Adipose tissue (tissue), 3 donors: Measurements from ENCODE around the gene LLGL2. TPM values are rescaled to one million over a fixed set of nuclear protein-coding genes. Genes with fewer than 3 reads are reported as not detected.

ENCODE experiments used
- H3K27ac ChIP-seq: one replicate; pipeline ENCODE4 v1.5.1; 2013; ENCODE audit warnings: low read depth, low read length
- WGBS, 3 donors: extraction: QIAGEN DNeasy Blood & Tissue Kit; methylation state at CpG; one replicate each; pipeline ENCODE4 v1.1.7; 2013; 5-methylcytosine and 5-hydroxymethylcytosine counted together
- polyA plus RNA-seq, 3 donors: library from polyadenylated mRNA; stranded (reverse); fragments of 200-250 nt; gene quantifications; one replicate each; pipeline ENCODE4 v1.2.3, GENCODE V29; 2013
- donor health status: healthy with polysubstance abuse.
- donor health status: Bipolar disorder and iron deficiency.
- donor health status: healthy.

The LLGL2 gene
- polyA plus RNA-seq, 3 donors, result 11.8 to 93.4 (median 20.3) TPM

DNA sequence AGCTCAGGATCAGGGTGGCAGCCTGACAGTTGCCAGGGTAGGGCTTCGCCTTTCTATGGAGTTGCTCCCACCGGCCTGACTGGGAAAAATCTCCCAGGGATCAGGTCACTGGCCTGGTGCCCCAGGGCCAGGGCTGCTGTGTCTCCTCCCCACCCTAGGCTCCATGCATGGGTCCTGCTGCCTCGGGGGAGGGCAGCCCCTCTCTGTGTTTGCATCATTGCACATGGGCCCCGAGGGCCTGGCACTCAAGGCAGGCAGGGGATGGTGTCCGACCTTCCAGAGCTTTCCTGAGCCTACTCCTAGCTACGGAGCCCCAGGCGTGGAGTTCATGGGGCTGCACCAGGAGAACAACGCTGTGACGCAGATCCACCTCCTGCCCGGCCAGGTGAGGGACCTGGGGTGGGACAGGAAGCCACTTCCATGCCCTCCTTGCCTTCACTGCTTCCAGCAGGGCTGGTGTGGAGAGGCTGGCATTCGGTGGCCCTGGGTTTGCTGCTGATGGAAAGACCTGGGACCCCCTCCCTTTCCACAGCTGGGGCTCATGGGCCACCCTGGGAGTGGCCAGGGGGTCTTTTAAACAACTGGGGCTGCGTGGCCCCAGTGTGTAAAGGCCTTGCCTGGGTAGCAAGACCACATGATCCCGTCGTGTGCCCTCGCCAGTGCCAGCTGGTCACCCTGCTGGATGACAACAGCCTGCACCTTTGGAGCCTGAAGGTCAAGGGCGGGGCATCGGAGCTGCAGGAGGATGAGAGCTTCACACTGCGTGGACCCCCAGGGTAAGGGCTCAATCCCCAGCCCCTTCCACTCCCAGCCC, 32.6 kb downstream of the LLGL2 start:
- no peak overlapping the region for H3K27ac ChIP-seq
- 39 to 92% (median 82%) methylated on average over 18 of the region's 18 CpGs for WGBS, 3 donors

DNA sequence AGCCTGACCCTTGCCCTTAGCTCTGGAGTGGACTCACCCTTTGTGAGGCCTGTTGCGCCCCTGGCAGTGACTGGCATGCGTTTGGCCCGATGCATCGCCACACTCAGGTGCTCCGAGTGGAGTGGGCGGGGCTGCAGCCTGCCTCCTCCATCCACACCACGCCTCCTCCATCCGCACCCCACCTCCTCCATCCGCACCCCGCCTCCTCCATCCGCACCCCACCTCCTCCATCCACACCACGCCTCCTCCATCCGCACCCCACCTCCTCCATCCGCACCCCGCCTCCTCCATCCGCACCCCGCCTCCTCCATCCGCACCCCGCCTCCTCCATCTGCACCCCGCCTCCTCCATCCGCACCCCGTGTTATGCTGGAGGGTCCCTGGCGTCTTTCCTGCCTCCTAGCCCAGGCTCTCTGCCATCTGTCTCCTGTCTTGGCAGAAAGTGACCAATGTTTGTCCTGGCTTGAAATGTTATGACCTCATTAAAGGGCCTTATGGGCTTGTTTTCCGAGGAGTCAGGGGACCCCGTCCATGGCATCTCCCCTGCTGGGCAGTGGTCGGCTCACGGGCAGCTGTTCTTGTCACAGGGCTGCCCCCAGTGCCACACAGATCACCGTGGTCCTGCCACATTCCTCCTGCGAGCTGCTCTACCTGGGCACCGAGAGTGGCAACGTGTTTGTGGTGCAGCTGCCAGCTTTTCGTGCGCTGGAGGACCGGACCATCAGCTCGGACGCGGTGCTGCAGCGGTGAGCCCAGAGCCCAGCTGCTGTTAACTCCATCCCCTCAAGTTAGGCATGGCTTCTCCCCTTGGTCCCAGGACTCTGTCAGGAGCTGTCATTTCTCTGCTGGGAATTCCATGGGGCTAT, 33.4 kb downstream of the LLGL2 start:
- no peak overlapping the region for H3K27ac ChIP-seq
- 47 to 92% (median 86%) methylated on average over 31 to 36 of the region's 38 CpGs for WGBS, 3 donors

DNA sequence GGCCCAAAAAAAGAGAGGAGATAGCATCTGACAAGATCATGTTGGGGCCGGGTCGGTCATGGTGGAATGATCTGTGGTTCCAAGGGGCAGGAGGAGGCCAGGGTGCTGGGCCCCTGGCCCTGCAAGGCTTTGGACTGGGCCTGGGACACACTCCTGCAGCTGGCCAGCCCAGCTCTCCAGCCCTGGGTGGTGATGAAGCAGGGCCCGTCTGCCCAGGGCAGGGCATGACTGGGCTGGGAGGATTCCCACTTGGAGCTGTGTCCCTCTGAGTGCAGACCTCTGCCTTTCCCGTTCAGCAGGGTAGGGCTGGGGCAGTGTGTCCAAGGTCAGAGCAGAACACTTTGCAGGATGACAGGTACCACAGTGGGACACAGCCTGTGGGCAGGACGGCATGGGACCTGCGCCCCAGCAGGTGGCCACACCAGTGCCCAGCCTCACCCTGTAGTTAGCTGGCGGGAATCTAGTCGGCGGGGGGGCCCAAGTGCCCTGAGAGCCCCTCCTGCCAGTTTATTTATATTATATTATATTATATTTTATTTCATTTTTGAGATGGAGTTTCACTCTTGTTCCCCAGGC, 34.5 kb downstream of the LLGL2 start:
- no peak overlapping the region for H3K27ac ChIP-seq

DNA sequence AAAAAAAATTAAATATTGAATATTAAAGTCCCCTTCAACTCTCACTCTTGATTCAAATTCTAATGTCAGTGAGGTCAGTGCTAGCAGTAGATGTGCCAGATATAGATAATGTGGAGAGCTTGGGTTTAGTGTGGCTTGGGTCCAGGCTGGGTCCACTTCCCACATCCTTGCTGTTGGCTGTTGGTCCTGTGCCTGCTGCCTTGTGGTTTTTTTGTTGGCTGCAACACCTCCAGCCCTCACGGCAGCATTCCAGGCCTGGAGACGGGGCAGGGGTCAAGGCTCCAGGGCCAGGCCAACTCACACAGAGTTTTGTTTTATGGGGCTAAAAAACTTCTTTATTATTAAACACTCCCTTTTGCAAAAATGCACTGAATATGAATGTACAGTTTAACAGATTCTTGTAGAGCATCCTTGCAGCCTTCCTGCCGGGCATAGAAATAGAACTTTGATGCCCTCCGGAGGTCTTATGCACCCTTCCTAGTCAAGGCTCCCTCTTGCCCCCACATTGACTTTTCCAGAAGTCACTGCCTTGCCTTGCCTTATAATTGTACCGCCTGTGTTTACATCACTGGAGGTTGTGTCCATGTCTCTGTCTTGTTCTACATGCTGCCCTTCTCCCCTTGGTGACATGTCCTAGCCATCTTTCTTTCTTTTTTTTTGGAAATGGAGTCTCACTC, 36.6 kb downstream of the LLGL2 start:
- H3K27ac ChIP-seq, result no peak overlapping the region
- WGBS, 3 donors, result 59 to 72% (median 65%) methylated on average over 5 of the region's 5 CpGs

More for the DNA sequence above, 34.5 kb downstream of the LLGL2 start:
- 58 to 92% (median 89%) methylated on average over 9 of the region's 9 CpGs for WGBS, 3 donors

DNA sequence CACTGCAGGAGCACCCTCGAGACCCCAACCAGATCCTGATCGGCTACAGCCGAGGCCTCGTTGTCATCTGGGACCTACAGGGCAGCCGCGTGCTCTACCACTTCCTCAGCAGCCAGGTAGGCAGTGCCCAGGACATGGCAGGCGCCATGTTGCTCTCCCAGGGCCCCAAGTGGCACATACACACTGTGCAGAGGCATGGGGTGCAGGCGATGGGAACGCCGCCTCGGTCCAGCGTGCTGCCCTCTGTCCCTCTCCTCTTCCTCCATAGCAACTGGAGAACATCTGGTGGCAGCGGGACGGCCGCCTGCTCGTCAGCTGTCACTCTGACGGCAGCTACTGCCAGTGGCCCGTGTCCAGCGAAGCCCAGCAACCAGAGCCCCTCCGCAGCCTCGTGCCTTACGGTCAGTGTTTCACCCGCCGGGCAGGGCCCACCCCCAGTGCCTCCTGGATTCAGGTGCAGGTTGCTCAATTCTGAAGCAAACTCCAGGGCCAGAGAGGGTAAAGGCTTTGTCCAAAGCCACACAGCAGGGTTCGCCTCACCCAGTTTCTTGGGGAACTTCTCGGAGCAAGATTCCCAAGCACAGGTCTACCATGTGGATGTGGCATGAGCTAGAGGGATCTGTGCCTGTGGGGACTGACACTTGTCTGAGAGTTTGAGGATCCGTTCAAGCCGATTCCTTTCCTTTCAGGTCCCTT, 37.7 kb downstream of the LLGL2 start:
- no peak overlapping the region for H3K27ac ChIP-seq
- WGBS, 3 donors, result 90 to 96% (median 94%) methylated on average over 27 to 28 of the region's 28 CpGs

DNA sequence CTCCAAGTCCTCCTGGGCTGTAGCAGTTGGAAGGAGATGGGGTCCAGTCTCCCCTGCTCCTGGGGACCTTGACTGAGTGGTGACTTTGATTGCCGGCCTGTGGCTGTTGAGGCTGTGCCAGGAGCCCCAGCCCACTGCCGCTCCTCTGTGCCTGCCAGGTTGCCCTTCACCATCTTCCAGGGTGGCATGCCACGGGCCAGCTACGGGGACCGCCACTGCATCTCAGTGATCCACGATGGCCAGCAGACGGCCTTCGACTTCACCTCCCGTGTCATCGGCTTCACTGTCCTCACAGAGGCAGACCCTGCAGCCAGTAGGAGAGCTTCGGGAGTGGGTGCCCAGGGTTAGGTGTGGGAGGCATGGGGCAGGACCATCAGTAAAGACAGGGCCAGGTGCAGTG, 38.7 kb downstream of the LLGL2 start:
- WGBS, 3 donors, result 94 to 98% (median 97%) methylated on average over 11 of the region's 11 CpGs
- H3K27ac ChIP-seq, result no peak overlapping the region

DNA sequence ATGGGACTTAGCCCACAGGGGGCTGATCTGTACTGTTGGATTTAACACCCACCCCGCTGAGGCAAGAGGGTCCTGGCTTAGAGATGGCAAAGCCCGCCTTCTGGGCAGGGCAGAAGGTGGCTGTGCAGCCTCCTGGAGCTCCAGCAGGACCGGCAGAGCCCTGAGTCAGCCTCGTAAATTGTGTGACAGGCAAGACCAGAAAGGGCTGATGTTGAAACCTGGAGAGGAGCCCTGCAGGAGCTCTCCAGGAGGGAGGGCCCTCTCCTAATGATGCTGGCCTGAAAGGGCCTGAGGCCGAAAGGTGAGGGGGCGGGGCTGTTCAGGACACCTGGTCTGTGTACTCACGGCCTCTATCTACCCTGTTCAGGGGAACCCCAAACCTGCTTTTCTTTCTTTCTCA, 39.6 kb downstream of the LLGL2 start:
- WGBS, 3 donors, result 78 to 85% (median 79%) methylated on average over 7 of the region's 7 CpGs
- no peak overlapping the region for H3K27ac ChIP-seq

DNA sequence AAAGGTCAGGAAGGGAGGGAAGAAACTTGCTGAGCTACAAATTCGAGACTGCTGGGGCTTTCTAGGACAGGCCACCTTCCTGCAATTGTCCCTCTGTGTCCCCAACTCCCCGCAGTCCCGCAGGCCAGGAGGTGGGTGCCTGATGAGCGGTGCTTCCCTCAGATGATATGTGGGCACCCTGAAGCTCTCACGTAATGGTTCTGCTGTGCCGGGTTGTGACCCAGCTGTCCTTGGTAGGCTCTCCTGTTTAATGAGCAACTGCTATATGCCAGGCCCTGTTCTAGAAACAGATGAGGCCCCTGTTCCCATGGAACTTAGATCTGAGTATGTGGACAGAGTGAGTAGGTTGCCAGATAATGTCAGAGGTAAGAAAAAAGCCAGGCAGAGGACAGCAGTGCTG, 40.1 kb downstream of the LLGL2 start:
- 87 to 92% (median 90%) methylated on average over 6 of the region's 6 CpGs for WGBS, 3 donors
- no peak overlapping the region for H3K27ac ChIP-seq

DNA sequence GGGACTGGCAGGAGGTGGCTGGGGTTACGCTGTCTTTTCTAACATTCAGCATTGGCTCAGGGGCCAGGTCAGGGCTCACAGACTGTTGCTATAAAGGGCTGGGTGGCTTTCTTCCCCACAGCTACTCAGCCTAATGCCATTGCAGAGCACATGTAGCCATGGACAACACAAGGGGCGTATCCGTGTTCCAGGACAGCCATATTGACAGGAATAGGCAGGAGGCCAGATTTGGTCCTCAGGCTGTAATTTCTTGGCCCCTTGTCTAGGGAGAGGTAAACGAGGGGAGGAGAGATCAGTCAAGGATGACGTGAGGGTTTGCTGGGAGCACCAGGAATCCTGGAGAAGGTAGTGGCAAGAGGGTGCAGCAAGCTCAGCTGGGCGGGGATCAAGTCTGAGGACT, 40.9 kb downstream of the LLGL2 start:
- H3K27ac ChIP-seq, result no peak overlapping the region
- 71 to 88% (median 80%) methylated on average over 6 of the region's 6 CpGs for WGBS, 3 donors

DNA sequence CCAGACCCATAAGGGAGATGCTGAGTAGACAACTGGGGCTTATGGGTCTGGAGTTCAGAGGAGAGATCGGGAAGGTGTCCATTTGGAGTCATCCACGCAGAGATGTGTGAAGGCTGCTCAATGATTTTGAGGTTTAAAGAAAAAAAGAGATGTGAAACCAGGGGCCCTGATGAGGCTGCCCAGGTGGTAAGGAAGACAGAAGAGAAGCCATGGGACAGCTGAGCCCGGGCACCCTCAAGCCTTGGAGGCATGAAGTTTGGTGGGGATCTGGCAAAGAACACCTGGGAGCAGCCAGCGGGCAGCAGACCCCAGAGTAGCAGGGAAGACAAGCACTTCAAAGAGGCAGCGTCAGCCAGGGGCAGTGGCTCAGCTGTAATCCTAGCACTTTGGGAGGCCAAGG, 41.3 kb downstream of the LLGL2 start:
- 88 to 91% (median 91%) methylated on average over 5 of the region's 5 CpGs for WGBS, 3 donors
- H3K27ac ChIP-seq, result no peak overlapping the region

DNA sequence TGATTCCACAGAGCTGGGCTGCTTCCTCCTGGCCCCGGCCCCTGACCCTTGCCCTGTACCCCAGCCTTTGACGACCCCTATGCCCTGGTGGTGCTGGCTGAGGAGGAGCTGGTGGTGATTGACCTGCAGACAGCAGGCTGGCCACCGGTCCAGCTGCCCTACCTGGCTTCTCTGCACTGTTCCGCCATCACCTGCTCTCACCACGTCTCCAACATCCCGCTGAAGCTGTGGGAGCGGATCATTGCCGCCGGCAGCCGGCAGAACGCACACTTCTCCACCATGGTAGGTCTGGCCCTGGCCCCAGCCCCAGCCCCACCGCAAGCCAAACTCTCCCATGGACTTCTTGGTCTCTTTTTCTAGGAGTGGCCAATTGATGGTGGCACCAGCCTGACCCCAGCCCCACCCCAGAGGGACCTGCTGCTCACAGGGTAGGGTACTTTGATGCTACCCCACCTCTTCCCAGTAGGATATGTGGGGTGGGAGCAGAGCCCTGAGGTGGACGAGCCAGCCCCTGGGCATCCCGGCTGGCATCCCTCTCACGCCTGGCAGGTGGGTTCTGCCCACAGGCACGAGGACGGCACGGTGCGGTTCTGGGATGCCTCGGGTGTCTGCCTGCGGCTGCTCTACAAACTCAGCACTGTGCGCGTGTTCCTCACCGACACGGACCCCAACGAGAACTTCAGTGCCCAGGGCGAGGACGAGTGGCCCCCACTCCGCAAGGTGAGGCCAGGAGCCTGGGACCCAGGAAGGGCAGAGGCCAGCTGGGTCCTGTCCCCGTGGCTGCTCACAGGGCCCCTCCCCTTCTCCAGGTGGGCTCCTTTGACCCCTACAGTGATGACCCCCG, 43.1 kb downstream of the LLGL2 start:
- H3K27ac ChIP-seq, result no peak overlapping the region
- 90 to 95% (median 94%) methylated on average over 31 of the region's 31 CpGs for WGBS, 3 donors

DNA sequence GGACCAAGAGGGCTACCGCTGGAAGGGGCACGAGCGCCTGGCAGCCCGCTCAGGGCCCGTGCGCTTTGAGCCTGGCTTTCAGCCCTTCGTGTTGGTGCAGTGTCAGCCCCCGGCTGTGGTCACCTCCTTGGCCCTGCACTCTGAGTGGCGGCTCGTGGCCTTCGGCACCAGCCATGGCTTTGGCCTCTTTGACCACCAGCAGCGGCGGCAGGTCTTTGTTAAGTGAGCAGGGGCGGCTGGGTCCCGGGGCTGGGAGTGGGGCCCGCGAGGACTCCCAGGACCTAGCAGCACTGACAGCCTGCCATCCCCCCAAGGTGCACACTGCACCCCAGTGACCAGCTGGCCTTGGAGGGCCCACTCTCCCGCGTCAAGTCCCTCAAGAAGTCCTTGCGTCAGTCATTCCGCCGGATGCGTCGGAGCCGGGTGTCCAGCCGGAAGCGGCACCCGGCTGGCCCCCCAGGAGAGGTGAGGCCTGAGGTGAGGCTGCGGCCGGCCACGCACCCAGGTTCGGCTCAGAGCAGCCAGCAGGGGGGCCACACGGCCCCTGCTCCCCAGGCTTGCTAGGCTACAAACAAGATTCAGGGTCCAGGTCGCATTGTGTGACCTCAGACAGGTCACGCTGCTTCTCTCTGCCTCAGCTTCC, 44.7 kb downstream of the LLGL2 start:
- no peak overlapping the region for H3K27ac ChIP-seq

DNA sequence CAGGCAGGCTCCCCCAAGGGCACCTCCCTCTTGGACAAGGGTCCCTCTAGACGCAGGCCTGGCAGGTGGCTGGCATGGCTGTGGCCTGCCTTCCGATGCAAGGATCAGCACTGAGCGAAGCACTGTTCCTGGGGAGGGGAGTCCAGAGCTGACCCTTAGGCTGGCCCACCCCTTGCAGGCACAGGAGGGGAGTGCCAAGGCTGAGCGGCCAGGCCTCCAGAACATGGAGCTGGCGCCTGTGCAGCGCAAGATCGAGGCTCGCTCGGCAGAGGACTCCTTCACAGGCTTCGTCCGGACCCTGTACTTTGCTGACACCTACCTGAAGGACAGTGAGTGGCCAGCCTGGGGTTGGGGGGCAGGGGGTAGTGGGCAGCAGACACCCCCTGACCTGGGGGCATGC, 45.3 kb downstream of the LLGL2 start:
- no peak overlapping the region for H3K27ac ChIP-seq
- 86 to 92% (median 87%) methylated on average over 11 of the region's 11 CpGs for WGBS, 3 donors

More for the DNA sequence above, 44.7 kb downstream of the LLGL2 start:
- WGBS, 3 donors, result 92 to 95% (median 94%) methylated on average over 35 of the region's 35 CpGs

DNA sequence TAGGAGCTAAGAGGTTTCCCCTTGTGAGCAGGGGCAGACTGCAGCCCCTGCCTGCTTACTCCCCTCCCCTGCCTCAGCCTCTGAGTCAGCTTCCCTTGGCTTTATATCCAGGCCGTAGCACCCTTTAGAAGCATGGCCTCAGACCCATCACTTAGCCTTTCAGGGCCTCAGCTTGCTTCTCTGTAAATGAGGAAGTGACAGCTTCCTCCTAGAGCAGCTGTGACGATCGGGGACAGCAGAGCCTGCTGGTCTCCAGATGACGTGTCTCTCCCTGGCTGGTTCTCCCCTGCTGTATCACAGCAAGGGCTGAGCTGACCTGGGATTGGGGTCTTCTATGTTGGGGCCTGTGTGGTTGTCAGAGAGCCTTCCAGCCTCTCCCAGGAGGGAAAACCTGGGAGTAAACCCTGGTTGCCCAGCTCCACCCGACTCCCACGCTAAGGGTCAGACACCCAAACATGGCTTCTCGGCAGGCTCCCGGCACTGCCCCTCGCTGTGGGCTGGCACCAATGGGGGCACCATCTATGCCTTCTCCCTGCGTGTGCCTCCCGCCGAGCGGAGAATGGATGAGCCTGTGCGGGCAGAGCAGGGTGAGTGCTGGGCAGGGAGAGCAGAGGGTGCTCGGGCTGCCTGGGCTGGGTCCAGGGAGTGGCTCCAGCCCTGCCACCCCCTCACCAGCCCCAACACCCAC, 45.8 kb downstream of the LLGL2 start:
- WGBS, 3 donors, result 74 to 92% (median 81%) methylated on average over 15 of the region's 15 CpGs
- no peak overlapping the region for H3K27ac ChIP-seq

DNA sequence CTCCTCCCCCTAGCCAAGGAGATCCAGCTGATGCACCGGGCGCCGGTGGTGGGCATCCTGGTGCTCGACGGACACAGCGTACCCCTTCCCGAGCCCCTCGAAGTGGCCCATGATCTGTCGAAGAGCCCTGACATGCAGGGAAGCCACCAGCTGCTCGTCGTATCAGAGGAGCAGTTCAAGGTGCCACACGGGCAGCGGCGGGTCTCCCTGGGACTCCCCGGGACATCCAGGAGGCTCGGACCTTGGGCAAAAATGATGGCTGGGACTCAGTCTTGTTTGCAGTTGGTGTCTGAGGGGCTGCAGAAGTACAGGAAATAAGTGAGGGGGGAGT, 46.4 kb downstream of the LLGL2 start:
- H3K27ac ChIP-seq, result no peak overlapping the region
- 83 to 94% (median 94%) methylated on average over 14 to 16 of the region's 16 CpGs for WGBS, 3 donors

DNA sequence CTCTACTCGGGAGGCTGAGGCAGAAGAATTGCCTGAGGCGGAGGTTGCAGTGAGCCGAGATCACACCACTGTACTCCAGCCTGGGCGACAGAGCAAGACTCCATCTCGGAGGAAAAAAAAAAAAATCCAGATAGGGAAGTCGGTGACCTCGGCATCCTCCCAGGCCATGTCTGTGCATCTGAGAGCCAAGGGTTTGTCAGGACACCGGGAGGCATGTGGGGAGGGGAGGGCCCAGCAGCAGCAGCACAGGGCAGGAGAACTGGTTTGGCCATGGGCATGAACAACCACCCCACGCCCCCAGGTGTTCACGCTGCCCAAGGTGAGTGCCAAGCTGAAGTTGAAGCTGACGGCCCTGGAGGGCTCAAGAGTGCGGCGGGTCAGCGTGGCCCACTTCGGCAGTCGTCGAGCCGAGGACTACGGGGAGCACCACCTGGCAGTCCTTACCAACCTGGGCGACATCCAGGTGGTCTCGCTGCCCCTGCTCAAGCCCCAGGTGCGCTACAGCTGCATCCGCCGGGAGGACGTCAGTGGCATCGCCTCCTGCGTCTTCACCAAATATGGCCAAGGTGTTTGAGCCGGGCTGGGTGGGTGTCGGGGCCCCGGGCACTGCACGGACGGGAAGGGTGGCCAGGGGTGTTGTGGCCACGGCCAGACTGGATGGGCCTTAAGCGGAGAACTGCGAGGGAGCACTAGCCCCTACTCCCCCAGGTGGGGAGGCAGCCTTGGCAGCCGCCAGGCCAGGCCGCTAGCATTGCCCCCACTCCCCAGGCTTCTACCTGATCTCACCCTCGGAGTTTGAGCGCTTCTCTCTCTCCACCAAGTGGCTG, 47.4 kb downstream of the LLGL2 start:
- 91 to 94% (median 94%) methylated on average over 37 to 39 of the region's 39 CpGs for WGBS, 3 donors

More for the DNA sequence above, 47.4 kb downstream of the LLGL2 start:
- H3K27ac ChIP-seq, result no peak overlapping the region
